ENCODE data around the gene TOE1. TPM values are rescaled to one million over a fixed set of nuclear protein-coding genes. Genes with fewer than 3 reads are reported as not detected.

Gene TOE1
- total RNA-seq, 1 donor from 2014 or later, result 9.8 TPM

DNA sequence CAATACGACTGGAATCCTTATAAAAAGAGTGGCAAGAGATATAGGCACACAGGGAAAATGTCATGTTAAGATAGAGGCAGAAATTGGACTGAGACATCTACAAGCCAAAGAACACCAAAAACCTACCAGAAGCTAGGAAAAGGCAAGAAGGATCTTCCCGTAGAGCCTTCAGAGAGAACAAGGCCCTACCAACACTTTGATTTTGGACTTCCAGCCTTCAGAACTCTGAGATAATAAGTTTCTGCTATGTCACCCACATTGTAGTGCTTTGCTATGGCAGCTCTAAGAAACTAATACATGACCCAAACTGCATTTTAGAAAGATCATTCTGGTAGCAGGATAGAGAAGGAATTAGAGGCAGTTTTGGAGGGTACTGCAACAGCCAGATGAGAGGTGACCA, 24.3 kb downstream of the TOE1 start:
- intact Hi-C loops (cut with DNase I), result loop anchor here (5.0 to 10.0 kb wide), 2 partner anchors 128 to 201 kb away; partner anchors contain the start of gene TESK2
- no peak for TF ChIP-seq POLR2AphosphoS5 (IDR thresholded peaks at IDR 0.05; ENCODE audit: insufficient read depth in 1 of 2, low read depth in 1 of 2)
- no peak for TF ChIP-seq POLR2A (IDR thresholded peaks at IDR 0.05)
- TF ChIP-seq, protein P1, sequence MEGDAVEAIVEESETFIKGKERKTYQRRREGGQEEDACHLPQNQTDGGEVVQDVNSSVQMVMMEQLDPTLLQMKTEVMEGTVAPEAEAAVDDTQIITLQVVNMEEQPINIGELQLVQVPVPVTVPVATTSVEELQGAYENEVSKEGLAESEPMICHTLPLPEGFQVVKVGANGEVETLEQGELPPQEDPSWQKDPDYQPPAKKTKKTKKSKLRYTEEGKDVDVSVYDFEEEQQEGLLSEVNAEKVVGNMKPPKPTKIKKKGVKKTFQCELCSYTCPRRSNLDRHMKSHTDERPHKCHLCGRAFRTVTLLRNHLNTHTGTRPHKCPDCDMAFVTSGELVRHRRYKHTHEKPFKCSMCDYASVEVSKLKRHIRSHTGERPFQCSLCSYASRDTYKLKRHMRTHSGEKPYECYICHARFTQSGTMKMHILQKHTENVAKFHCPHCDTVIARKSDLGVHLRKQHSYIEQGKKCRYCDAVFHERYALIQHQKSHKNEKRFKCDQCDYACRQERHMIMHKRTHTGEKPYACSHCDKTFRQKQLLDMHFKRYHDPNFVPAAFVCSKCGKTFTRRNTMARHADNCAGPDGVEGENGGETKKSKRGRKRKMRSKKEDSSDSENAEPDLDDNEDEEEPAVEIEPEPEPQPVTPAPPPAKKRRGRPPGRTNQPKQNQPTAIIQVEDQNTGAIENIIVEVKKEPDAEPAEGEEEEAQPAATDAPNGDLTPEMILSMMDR (IDR thresholded peaks at IDR 0.05), result no peak
- no peak for DNase-seq (ENCODE audit: extremely low spot score in 2 of 2)
- Histone ChIP-seq H3K4me1 (peaks cover 13% of the 10 kb centered on the region), H3K9me3 (no peaks in the 10 kb centered on the region), H3K36me3 (no peaks in the 10 kb centered on the region), H3K4me3 (no peak overlapping the region), H3K27me3 (no peaks in the 10 kb centered on the region), H3K27ac (no peak overlapping the region)

DNA sequence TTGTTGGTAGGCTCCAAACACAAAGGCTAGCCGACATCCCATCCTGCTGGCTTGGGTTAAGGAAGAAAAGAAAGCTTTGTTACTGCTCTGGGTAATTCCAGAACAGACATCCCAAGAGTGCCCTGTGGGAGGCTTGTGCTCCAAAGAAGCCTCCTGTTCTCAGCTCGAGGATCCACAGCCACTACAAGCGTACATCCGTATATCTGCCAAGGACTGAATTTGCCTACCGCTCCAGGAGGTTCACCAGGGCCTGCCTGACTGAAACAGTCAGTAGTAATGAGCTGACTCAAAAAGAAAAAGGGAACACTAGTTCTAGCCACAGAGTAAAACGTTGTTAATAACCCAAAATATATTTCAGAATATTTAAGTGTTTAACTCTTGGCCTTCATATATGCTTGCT, 25.1 kb downstream of the TOE1 start:
- H3K27me3 ChIP-seq, result no peaks in the 10 kb centered on the region
- no peak overlapping the region for H3K27ac ChIP-seq
- intact Hi-C loops (cut with DNase I), result loop anchor here (10.0 kb wide), 1 partner anchor 200 kb away; no protein-coding TSS in a partner anchor
- no peak overlapping the region for H3K4me3 ChIP-seq
- no peak for DNase-seq (ENCODE audit: extremely low spot score in 2 of 2)
- no peaks in the 10 kb centered on the region for H3K9me3 ChIP-seq
- no peaks in the 10 kb centered on the region for H3K36me3 ChIP-seq
- peaks cover 11% of the 10 kb centered on the region for H3K4me1 ChIP-seq
- TF ChIP-seq, protein P1 (IDR thresholded peaks at IDR 0.05), result no peak
- no peak for TF ChIP-seq POLR2A (IDR thresholded peaks at IDR 0.05)

DNA sequence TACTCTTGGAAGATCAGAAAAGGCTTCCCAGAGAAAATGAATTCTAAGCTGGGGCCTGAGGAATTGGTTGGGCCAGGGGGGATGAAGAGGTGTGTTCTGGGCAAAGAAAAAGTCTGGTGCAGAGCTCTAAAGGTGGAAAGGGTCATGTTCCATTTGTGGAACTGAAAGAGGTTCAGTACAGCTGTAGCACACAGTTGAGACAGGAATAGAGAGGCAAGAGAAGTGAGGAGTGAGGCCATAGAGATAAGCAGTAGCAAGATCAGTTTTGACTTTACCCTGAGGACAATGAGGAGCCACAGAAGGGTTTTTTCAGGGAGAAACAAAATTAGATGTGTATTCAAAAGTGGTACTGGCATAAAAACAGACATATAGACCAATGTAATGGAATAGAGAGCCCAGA, 30.6 kb downstream of the TOE1 start:
- Histone ChIP-seq H3K4me1 (peaks cover 4% of the 10 kb centered on the region), H3K9me3 (no peaks in the 10 kb centered on the region), H3K4me3 (no peak overlapping the region), H3K27ac (no peak overlapping the region), H3K27me3 (no peaks in the 10 kb centered on the region), H3K36me3 (no peaks in the 10 kb centered on the region)
- no peak for DNase-seq (ENCODE audit: extremely low spot score in 2 of 2)
- TF ChIP-seq POLR2A (IDR thresholded peaks at IDR 0.05), result no peak
- TF ChIP-seq, protein P1 (IDR thresholded peaks at IDR 0.05), result no peak
- no peak for TF ChIP-seq POLR2AphosphoS5 (IDR thresholded peaks at IDR 0.05; ENCODE audit: insufficient read depth in 1 of 2, low read depth in 1 of 2)
- intact Hi-C loops (cut with DNase I), result no loop called here

DNA sequence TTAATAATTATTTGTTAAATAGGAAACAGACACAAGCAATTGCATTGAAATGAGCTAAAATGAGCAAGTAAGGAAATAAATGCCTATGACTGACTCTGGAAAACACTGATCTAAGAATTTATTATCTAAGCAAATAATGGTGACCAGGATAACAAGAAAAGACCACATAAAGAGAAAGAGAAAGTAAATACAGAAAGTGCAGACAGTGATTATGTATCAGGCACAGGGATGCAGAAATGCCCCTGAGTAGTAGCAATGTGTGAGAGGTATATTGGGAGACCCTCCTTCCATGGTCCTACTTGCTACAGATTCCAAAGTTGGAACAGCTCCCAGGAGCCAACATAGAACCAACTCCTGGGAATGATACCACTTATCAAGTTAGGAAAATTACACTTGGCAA, 33.6 kb downstream of the TOE1 start:
- H3K4me3 ChIP-seq, result no peak overlapping the region
- no peak overlapping the region for H3K27ac ChIP-seq
- TF ChIP-seq POLR2AphosphoS5 (IDR thresholded peaks at IDR 0.05; ENCODE audit: insufficient read depth in 1 of 2, low read depth in 1 of 2) (no peak), POLR2A (IDR thresholded peaks at IDR 0.05) (no peak)
- TF ChIP-seq, protein P1 (IDR thresholded peaks at IDR 0.05), result no peak
- H3K4me1 ChIP-seq, result peaks cover 4% of the 10 kb centered on the region
- no peaks in the 10 kb centered on the region for H3K36me3 ChIP-seq
- no peaks in the 10 kb centered on the region for H3K27me3 ChIP-seq
- DNase-seq (ENCODE audit: extremely low spot score in 2 of 2), result no peak
- H3K9me3 ChIP-seq, result no peaks in the 10 kb centered on the region
- intact Hi-C loops (cut with DNase I), result no loop called here

DNA sequence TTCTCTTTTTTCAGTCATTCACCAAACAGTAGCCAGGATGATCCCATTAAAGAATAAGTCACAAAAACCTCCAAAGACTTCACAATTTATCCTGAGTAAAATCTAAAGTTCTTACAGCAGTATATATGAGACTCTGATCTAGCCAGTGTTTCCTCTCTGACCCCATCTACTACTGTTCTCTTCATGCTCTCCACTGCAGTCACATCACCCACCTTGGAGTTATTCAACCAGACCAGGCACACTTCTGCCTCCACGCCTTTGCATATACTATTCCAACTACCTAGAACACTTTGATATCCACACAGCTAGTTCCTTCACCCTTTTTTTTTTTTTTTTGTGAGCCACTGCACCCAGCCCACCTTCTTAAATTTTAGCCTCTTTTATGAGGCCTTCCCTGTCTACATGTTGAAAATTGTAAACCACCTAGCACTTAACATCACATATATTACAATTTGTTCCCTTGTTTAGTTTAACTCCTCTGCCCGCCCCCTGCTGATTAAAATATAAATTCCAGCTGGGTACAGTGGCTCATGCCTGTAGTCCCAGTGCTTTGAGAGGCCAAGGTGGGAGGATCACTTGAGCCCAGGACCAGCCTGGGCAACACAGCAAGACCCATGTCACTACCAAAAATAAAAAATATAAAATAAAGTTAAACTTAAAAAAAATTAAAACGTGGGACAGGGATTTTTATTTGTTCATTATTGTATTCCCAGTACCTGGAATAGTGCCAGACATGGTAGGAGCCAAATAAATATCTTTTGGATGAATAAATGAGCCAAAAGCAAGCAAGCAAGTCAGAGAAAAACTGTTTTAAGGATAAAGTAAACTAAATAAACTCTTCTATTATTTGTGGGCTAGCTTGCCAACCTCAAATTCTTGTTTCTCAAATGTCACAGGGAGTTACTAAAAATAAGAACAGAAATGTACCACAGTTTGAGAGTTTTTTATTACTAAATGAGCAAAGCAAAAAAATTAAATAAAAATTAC, 35.4 kb downstream of the TOE1 start:
- DNase-seq (ENCODE audit: extremely low spot score in 2 of 2), result no peak
- no peak overlapping the region for H3K27ac ChIP-seq
- no peak overlapping the region for H3K4me3 ChIP-seq
- no peaks in the 10 kb centered on the region for H3K27me3 ChIP-seq
- TF ChIP-seq POLR2AphosphoS5 (IDR thresholded peaks at IDR 0.05; ENCODE audit: insufficient read depth in 1 of 2, low read depth in 1 of 2) (no peak), POLR2A (IDR thresholded peaks at IDR 0.05) (no peak)
- TF ChIP-seq, protein P1 (IDR thresholded peaks at IDR 0.05), result no peak
- intact Hi-C loops (cut with DNase I), result no loop called here
- no peaks in the 10 kb centered on the region for H3K9me3 ChIP-seq
- peaks cover 4% of the 10 kb centered on the region for H3K4me1 ChIP-seq
- no peaks in the 10 kb centered on the region for H3K36me3 ChIP-seq

All from vagina (tissue), 2 donors.